Keratinocyte (primary cell): Measurements from ENCODE around the gene RNF227.

Experiments
- EZH2 ChIP-seq: IDR thresholded peaks from one replicate; pipeline ENCODE4 v1.6.1; 2012; ENCODE audit warnings: inconsistent platforms, mild to moderate bottlenecking, low read length, moderate library complexity
- TF ChIP-seq, protein P1 (sequence below), 3 experiments: IDR thresholded peaks in 1 of 3; conservative IDR thresholded peaks in 1 of 3; optimal IDR thresholded peaks in 1 of 3; 2 replicates in 2 of 3; 3 replicates in 1 of 3; pipeline versions ENCODE3 to v1.5.1; 2011; ENCODE audit warnings: low read length in 3 of 3, mild to moderate bottlenecking in 3 of 3, moderate library complexity in 2 of 3, control low read depth in 1 of 3, inconsistent platforms in 1 of 3; ENCODE audit not compliant: insufficient read depth in 2 of 3; ENCODE audit errors: extremely low read depth in 1 of 3

DNA sequence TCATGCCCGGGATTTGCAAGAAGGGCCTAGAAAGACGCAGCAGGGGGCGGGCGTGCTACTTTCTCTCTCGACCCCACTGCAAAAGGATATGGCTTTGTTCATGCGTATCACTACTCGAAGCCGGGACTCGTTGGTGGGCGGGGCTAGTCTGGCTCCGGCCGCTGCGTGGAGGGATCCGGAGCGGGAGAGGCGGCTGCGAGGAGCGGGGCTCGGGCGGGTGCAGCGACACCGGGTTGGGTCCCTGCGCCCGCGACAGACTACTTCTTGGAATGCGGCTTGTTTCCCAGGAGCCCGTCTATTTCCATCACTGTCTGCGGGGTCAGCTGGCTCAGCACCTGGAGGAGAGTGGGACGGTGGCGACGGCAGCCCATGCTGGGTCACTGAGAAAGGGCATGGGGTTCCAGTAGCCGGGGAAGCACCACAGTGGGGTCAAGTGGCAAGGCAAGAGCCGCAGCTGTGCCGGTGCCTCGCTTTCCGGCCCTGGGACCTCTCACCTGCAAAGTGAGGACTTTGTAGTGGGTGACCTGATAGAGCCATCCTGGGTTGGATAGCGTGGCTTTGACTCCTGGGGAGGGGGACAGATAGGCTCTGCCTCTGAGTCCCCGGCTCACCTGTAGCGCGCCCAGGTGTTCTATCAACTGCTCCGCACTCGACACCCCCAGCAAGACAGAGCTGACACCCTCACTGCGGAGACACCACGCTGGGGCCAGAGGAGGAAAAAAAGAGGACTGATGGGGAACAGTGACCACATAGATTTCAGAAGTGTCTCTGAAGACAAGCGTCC is 6.9 kb upstream of the RNF227 start:
- TF ChIP-seq, protein P1, sequence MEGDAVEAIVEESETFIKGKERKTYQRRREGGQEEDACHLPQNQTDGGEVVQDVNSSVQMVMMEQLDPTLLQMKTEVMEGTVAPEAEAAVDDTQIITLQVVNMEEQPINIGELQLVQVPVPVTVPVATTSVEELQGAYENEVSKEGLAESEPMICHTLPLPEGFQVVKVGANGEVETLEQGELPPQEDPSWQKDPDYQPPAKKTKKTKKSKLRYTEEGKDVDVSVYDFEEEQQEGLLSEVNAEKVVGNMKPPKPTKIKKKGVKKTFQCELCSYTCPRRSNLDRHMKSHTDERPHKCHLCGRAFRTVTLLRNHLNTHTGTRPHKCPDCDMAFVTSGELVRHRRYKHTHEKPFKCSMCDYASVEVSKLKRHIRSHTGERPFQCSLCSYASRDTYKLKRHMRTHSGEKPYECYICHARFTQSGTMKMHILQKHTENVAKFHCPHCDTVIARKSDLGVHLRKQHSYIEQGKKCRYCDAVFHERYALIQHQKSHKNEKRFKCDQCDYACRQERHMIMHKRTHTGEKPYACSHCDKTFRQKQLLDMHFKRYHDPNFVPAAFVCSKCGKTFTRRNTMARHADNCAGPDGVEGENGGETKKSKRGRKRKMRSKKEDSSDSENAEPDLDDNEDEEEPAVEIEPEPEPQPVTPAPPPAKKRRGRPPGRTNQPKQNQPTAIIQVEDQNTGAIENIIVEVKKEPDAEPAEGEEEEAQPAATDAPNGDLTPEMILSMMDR (optimal IDR thresholded peaks at IDR 0.05 in 1 of 3, IDR thresholded peaks at IDR 0.05 in 1 of 3, conservative IDR thresholded peaks at IDR 0.05 in 1 of 3; ENCODE audit: extremely low read depth in 1 of 3, insufficient read depth in 2 of 3, low read length in 3 of 3), result no peak
- TF ChIP-seq EZH2, result no peak
